HL-60/S4 treated with retinoic acid at 250 ng/mL for 4 days and 3 days (cell line): ENCODE data around the gene GPC2.
"Not testable (repeated sequence)": the region's sequence is repeated elsewhere in the genome, so short reads cannot be mapped to it uniquely, and the experiment has no call there.

ENCODE experiments used
- in situ Hi-C: fragments of 300-500 bp; cut with MboI; formaldehyde crosslinking; loops from 2 replicates; pipeline ENCODE4 v1.7.0; 2022; ENCODE audit warnings: low sequenced_read_pairs

The GPC2 gene

DNA sequence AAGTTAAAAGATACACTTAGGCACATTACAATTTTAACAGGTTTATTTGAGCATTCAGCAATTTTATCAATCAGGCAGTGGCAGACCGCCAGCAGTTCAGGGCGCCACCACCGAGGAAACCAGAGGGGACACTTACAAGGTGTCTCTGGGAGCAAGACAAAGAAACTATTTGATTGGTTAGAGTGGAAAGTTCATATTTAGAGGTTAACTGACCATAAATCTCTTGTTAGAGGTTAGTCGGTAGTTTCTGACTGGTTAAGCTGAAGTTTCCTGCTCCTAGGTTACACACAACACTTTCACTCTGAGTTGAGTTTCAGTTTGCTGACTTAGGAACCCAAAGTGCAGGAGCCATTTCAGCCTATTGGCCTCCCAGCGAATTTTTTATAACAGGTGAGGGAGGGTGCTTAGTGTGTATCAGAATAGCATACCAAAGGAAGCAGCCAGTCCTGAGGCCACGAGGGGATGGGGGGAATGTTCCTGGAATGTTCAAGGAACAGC is 31.8 kb upstream of the GPC2 start:
- in situ Hi-C loops: no loop called here

DNA sequence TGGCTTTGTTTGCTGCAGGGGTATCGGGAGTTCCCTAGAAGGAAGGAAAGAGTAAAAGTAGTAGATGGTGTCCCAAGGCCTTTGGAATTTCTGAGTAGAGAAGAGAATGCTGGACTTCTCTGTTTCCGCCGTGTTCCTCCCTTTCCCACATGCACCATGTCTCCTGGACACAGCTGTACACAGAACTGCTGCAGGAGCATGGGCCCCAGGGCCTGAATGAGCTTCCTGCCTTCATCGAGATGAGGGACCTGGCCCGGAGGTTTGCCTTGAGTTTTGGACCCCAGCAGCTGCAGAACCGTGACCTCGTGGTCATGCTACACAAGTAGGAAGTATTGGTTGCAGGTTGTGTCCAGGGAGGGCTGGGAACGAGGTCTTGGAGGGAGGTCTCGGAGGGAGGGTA is 27.3 kb upstream of the GPC2 start:
- in situ Hi-C loops: no loop called here

- in situ Hi-C loops: no loop called here
Measured at GRCh38 chr7:100200693-100201092, 23.5 kb upstream of the GPC2 start.

GRCh38 chr7:100198266-100198665 is 21.1 kb upstream of the GPC2 start:
- in situ Hi-C loops: no loop called here

- in situ Hi-C loops: not testable (repeated sequence)
Measured at GRCh38 chr7:100195901-100196322, 18.7 kb upstream of the GPC2 start.

DNA sequence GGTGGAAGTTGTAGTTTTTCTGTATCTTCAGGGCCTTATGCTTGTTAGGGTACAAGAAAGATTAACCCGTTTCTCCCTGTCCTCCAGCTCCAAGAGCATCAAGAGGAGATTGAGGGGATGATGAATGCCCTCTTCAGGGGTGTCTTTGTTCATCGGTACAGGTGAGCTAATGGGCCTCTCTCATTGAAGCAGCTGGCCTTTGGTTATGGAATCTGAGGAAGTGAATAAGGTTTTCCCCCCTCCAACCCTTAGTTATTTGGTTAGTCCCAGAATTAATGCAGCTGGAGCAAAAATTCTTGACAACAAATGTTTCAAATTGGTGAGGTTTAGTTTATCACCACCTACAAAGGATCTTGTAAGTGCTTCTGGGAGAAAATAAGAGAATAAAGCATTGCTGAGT is 18.0 kb upstream of the GPC2 start:
- in situ Hi-C loops: no loop called here

DNA sequence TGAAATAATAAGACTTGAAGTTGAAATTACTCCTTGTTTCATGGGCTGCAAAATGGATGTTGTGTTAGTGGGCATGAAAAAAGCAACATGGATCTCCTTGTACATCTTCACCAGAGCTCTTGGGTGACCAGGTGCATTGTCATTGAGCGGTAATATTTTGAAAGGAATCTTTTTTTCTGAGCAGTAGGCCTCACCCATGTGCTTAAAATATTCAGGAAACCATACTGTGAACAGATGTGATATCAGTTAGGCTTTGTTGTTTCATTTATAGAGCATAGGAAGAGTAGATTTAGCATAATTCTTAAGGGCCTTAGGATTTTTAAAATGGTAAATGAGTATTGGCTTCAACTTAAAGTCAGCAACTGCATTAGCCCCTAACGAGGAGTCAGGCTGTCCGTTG is 15.8 kb upstream of the GPC2 start:
- in situ Hi-C loops: no loop called here

- in situ Hi-C loops: not testable (repeated sequence)
Measured at GRCh38 chr7:100192281-100192862, 15.2 kb upstream of the GPC2 start.

DNA sequence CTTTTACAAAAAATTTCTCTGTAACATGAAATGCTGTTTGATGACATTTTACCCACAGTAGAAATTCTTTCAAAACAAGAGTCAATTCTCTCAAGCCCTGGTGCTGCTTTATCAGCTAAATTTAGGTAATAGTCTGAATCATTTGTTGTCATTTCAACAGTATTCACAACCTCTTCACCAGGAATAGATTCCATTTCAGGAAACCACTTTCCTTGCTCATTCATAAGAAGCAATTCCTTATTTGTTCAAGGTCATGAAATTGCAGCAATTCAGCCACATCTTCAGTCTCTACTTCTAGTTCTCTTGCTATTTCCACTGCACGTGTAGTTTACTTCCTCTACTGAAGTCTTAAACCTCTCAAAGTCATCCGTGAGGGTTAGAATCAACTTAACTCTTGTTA is 14.6 kb upstream of the GPC2 start:
- in situ Hi-C loops: no loop called here

DNA sequence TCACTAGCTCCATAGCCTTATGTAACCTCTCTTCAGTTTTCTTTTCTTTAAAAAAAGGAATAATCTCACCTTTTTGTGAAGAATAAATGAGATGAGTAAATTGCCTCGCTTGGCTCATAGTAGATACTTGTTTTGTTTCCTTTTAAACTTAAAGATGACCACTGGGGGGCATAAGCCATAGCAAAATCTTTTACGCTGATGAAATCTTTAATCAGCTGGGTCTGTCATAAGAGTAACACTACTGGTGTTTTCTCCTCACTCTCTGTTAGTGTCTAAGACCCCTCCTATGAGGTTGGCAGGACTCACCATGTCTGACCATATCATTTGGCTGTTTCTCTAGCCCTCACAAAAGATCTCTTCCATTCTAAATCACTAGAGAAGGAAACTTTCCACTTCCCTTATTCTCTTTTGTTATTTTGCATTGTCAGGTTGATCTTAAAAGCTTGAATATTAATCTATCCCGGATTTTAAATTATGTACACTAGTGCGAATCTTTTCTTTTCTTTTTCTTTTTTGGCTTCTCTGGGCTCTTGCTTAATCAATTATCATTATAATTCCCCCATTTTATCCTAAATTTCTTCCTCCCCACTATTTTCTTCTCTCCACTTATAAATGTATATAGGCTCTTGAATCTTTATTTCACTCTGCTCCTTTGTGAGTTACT is 13.0 kb upstream of the GPC2 start:
- in situ Hi-C loops: no loop called here

- in situ Hi-C loops: no loop called here
Measured at GRCh38 chr7:100189061-100189460, 11.9 kb upstream of the GPC2 start.

DNA sequence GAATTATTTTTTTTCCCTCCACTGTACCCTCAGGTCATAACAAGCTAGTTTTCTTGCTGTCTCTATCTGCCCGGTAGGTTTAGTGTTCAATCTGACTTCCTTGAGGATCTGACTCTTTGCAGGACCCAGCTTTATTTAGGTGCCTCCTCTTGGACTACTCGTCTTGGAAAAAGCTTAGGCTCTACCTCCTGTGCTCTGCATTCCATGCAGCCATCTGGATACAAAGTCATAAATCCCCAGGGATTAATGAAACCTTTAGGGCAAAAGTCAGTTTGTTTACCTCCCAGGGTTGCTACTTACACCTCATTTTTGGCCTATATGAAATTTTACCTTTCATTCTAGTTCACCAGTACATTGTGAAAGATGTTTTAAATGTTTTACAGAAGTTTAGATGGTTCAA is 8.5 kb upstream of the GPC2 start:
- in situ Hi-C loops: no loop called here

GRCh38 chr7:100183090-100183489 is 5.9 kb upstream of the GPC2 start:
- in situ Hi-C loops: not testable (repeated sequence)

DNA sequence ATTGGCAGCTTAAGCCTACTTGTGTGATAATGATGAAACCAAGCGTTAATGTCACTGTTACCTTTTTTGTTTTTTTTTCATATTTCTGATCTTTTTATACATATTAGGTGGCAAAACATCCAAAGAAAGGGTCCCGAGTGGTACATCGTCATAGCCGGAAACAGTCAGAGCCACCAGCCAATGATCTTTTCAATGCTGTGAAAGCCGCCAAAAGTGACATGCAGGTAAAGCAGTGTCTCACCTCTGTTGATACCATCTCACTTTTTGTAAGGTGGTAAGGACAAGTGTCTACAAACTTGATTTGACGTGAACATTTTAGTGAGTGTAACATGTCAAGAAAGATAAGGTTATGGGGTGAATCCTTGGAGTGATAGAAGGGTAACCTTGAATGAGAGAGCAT is 5.4 kb upstream of the GPC2 start:
- in situ Hi-C loops: not testable (repeated sequence)

DNA sequence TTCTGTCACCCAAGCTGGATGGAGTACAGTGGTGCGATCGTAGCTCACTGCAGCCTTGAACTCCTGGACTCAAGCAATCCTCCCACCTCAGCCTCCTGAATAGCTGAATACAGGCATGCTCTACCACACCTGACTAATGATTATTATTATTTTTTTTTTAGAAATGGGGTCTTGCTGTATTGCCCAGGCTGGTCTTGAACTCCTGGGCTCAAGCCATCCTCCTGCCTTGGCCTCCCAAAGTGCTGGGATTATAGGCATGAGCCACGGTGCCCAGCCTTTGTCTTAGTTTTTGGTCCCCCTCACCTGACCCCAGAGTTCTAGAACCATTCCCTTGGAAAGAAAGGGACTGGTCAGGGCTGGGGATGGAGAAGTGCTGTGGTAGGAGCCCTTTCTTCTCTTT is 2.9 kb upstream of the GPC2 start:
- in situ Hi-C loops: not testable (repeated sequence)

DNA sequence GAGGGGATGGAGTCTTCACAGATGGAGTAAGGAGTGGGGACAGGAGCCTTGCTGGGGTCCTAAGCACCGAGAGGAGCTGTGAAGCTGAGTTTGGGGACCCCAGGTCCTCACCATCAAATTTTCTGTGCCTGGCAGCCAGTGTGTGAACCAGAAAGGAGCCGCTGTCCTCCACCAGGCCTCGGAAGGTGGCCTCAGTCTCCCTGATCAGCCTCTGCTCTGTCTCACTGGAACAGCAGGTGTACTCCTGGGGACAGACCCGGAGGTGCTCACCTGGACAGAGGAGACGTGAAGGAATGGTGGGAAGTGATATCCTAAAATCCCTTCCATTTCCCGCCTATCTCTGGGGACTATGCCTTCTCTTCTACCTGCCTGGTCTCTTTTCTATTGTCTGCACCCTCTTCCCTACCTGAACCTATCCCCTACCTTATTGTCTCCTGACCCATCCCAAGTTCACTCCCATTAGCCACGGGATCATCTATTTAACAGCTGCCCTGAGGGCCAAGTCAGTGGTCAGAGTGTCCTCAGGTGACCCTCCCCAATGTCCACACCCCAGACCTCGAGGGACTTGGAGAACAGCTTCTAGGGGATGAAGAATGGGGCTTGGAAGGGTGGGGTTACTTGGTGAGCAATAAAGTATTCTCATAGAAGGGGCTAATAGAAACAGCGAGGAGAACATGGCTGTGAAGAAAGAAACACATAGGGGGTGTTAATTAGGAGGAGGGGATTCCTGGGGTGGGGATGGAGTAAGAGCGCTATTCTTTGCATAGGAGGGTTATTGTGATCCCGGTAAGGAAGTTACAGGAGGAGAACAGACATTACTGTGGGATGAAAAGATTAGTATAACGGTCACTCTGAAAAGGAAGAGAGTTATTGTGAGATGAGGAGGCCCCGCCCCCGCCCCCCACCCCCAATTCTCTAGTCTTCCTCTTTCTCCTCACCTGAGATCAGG is 811 bp downstream of the GPC2 start:
- in situ Hi-C loops: no loop called here

- in situ Hi-C loops: no loop called here
Measured at GRCh38 chr7:100175296-100175935, 1.8 kb downstream of the GPC2 start.

GRCh38 chr7:100174582-100174981 is 2.6 kb downstream of the GPC2 start:
- in situ Hi-C loops: no loop called here

GRCh38 chr7:100173806-100174495 is 3.2 kb downstream of the GPC2 start:
- in situ Hi-C loops: no loop called here

GRCh38 chr7:100171840-100172239 is 5.3 kb downstream of the GPC2 start:
- in situ Hi-C loops: no loop called here
